ENCODE results near the gene SHB. TPM values are rescaled to one million over a fixed set of nuclear protein-coding genes. Genes with fewer than 3 reads are reported as not detected.

Gene SHB
- total RNA-seq, 4 donors from 2014 or later = 17.7 to 31.4 (median 24.2) TPM

DNA sequence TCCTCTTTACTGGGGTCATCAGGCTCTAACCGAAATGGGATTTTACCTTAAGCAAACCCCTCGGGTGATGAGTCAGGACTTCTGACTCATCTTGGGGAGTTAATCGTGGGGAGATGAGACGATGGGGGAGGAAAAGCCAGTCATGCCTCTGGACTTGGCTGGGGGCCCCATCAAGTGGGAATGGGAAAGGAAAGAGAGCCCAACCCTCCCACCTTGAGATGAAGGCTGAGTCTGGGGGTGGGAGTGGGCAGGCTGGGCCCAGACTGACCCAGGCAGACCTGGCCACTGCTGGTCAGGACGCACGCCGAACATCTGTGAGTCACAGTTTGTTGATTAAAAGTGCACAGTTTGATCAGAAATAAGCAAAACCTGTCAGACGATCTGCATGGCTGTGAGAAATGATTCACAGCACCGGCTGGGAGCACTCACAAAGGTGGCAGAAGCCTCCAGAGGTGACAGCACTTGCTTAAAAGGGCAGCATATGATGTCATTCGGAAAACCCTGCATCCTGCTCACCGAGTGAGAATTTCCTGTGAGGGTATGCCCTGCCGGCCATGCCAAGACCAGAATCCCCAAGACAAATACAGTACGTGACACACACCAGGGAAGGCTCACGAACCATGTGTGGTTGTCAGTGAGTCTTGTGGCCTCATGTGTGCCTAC lies 115.1 kb downstream of the SHB start:
- no peaks in the 10 kb centered on the region for H3K27me3 ChIP-seq
- no peak for TF ChIP-seq POLR2A (IDR thresholded peaks at IDR 0.05)
- TF ChIP-seq, protein P1, sequence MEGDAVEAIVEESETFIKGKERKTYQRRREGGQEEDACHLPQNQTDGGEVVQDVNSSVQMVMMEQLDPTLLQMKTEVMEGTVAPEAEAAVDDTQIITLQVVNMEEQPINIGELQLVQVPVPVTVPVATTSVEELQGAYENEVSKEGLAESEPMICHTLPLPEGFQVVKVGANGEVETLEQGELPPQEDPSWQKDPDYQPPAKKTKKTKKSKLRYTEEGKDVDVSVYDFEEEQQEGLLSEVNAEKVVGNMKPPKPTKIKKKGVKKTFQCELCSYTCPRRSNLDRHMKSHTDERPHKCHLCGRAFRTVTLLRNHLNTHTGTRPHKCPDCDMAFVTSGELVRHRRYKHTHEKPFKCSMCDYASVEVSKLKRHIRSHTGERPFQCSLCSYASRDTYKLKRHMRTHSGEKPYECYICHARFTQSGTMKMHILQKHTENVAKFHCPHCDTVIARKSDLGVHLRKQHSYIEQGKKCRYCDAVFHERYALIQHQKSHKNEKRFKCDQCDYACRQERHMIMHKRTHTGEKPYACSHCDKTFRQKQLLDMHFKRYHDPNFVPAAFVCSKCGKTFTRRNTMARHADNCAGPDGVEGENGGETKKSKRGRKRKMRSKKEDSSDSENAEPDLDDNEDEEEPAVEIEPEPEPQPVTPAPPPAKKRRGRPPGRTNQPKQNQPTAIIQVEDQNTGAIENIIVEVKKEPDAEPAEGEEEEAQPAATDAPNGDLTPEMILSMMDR (IDR thresholded peaks at IDR 0.05) = no peak
- H3K27ac ChIP-seq = peak overlapping the region; percentile 72 to 86 (median 81)
- DNase-seq = no peak
- H3K9me3 ChIP-seq = no peaks in the 10 kb centered on the region
- H3K4me3 ChIP-seq = peak overlapping the region in 1 of 4 donors; percentile 13
- H3K4me1 ChIP-seq = peaks cover 21 to 54% (median 22%) of the 10 kb centered on the region in 3 donors
- WGBS, 2 donors = 16 to 20% methylated on average over 12 to 14 of the region's 14 CpGs
- intact Hi-C loops (cut with DNase I) = no loop called here
- peaks cover 0 to 72% (median 0%) of the 10 kb centered on the region in 3 donors for H3K36me3 ChIP-seq

DNA sequence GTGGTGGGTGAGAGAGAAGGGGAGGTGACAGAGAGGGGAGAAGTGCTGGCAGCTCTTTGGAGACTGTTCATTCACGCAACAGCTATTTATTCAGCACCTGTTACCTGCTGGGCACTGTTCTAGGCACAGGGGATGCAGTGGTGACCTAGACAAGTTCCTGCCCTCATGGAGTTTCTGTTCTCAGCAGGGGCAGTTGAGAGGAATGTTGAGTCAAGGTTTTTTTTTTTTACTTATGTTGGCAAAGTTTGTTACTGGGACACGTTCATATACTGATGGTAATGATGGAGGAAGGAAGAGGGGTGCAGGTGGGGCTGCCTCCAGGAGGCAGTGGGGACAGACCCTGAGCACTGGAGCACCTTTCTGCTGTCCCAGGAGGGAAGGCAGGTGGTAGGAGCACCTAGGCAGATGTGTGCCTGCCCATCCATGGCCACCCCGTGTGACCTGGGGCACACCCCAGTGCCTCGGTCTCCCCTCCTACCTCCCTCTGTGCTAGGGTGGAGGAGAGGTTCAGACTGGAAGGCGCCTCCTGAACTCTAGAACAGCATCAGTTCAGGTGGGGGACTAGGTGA lies 115.7 kb downstream of the SHB start:
- Histone ChIP-seq H3K36me3 (peaks cover 0 to 74% (median 0%) of the 10 kb centered on the region in 3 donors), H3K4me1 (peaks cover 21 to 56% (median 22%) of the 10 kb centered on the region in 3 donors), H3K27me3 (no peaks in the 10 kb centered on the region), H3K9me3 (no peaks in the 10 kb centered on the region), H3K27ac (peak overlapping the region; percentile 72 to 86 (median 81)), H3K4me3 (no peak overlapping the region)
- intact Hi-C loops (cut with DNase I) = no loop called here
- no peak for DNase-seq
- TF ChIP-seq, protein P1 (IDR thresholded peaks at IDR 0.05) = no peak
- TF ChIP-seq POLR2A (IDR thresholded peaks at IDR 0.05) = no peak
- 65 to 71% methylated on average over 4 to 5 of the region's 5 CpGs for WGBS, 2 donors

DNA sequence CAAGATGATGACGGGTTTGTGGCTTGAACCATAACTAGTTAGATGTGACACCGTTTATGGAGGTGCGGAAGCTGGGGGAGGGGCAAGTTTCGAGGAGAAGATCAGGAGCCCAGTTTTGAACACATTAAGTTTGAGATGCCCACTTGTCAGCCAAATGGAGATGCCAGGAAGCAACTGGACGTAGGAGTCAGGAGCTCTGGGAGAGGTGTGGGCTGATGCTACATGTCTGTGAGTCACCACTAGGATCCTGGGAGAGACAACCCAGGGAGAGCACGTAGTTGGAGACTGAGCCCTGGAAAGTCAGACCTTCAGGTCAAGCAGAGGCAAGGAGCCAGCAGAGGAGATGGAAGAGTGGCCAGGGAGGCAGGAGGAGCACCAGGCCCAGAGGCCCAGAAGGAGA lies 116.3 kb downstream of the SHB start:
- H3K36me3 ChIP-seq = peaks cover 0 to 74% (median 3%) of the 10 kb centered on the region in 3 donors
- 63 to 69% methylated on average over 6 of the region's 6 CpGs for WGBS, 2 donors
- H3K27ac ChIP-seq = peak overlapping the region in 3 of 4 donors; percentile 72 to 86 (median 86)
- no peak for DNase-seq
- no peak for TF ChIP-seq POLR2A (IDR thresholded peaks at IDR 0.05)
- TF ChIP-seq, protein P1 (IDR thresholded peaks at IDR 0.05) = no peak
- H3K9me3 ChIP-seq = no peaks in the 10 kb centered on the region
- intact Hi-C loops (cut with DNase I) = no loop called here
- H3K27me3 ChIP-seq = no peaks in the 10 kb centered on the region
- H3K4me3 ChIP-seq = no peak overlapping the region
- H3K4me1 ChIP-seq = peaks cover 21 to 56% (median 22%) of the 10 kb centered on the region in 3 donors

DNA sequence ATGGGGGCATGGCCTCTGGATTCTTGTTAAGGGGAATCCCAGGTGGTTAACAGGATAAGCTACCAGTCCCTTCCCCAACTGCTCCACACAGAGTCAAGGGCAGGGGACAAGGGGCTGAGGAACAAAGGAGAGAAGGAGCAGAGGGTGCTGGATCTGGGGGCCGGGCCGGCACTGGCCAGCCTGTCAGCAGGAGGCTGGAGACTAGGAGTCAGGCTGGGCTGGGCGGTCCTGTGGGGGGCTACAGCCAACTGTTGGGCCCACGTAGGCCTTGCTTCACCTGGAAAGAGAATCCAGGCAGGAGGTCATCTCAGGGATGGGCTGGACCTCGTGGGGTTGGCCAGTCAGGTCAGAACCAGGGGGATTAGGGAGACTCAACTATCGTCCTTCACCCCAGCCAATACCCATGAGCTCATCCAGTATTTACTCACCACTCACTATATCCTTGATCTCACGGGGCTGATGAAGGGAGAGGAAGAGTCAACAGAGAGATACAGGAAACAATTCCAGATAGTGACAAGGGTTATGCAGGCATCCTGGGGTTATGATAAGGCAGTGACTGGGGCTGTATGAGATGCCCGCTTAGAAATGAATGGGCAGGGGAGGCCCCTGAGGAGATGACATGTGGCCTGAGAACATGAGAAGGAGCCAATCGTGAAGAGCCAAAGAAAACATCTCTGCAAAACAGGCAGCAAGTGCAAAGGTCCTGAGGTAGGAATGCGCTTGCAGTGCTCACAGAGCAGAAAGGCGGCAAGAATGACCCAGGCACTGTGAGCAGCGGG lies 117.2 kb downstream of the SHB start:
- Histone ChIP-seq H3K36me3 (peaks cover 3 to 82% (median 12%) of the 10 kb centered on the region in 3 donors), H3K27me3 (no peaks in the 10 kb centered on the region), H3K27ac (peak overlapping the region in 2 of 4 donors; percentile 17 to 47), H3K4me3 (no peak overlapping the region), H3K4me1 (peaks cover 13 to 49% (median 17%) of the 10 kb centered on the region in 3 donors), H3K9me3 (no peaks in the 10 kb centered on the region)
- TF ChIP-seq, protein P1 (IDR thresholded peaks at IDR 0.05) = no peak
- no peak for TF ChIP-seq POLR2A (IDR thresholded peaks at IDR 0.05)
- intact Hi-C loops (cut with DNase I) = no loop called here
- no peak for DNase-seq
- WGBS, 2 donors = 85 to 86% methylated on average over 10 to 12 of the region's 12 CpGs
